CD4-positive, alpha-beta T cell (primary cell): Measurements from ENCODE around the gene UBB. TPM values are rescaled to one million over a fixed set of nuclear protein-coding genes. Genes with fewer than 3 reads are reported as not detected.

Source experiments
- ATAC-seq: fragments of 200-7000 bp; cut with Tn5 transposase; one replicate; pipeline ENCODE4 v1.10.0; 2022; ENCODE audit warnings: mild to moderate bottlenecking; ENCODE audit not compliant: poor library complexity
- CTCF ChIA-PET: fragments of 350-600 bp; sonication (Branson Sonifier 250); formaldehyde crosslinking; loops from one replicate; lab custom pipeline; 2021; ENCODE audit warnings: antibody characterized with exemption, inconsistent platforms; lab: Charles Lee
- POLR2A ChIA-PET: fragments of 350-600 bp; sonication (Branson Sonifier 250); formaldehyde crosslinking; loops from one replicate; lab custom pipeline; 2021; ENCODE audit warnings: antibody characterized with exemption, inconsistent platforms; lab: Charles Lee
- DNase-seq, 14 experiments: peaks; one replicate each; pipeline ENCODE4 v3.0.0-alpha.2; 2013 to 2020; ENCODE audit warnings: mixed read lengths in 2 of 14
- H3K27ac ChIP-seq, 2 donors: one replicate each; pipeline versions ENCODE4 v1.5.1 to v1.7.0; 2013; ENCODE audit warnings: low read length in 2 of 2, low read depth in 1 of 2, mild to moderate bottlenecking in 1 of 2
- H3K27me3 ChIP-seq, 2 experiments: 1 replicate in 1 of 2; 2 replicates in 1 of 2; pipeline versions ENCODE4 v1.6.1 to v1.7.0; 2013; ENCODE audit warnings: low read length in 2 of 2, control low read depth in 1 of 2, mild to moderate bottlenecking in 1 of 2, moderate library complexity in 1 of 2; ENCODE audit not compliant: insufficient read depth in 2 of 2, control insufficient read depth in 1 of 2
- H3K36me3 ChIP-seq: one replicate; pipeline ENCODE4 v1.6.1; 2013; ENCODE audit warnings: low read length, control low read depth; ENCODE audit not compliant: insufficient read depth
- H3K4me1 ChIP-seq: one replicate; pipeline ENCODE4 v1.6.1; 2013; ENCODE audit warnings: low read length, control low read depth; ENCODE audit not compliant: insufficient read depth
- H3K4me3 ChIP-seq: one replicate; pipeline ENCODE4 v1.5.1; 2013; ENCODE audit warnings: mild to moderate bottlenecking, low read length, moderate library complexity
- H3K9me3 ChIP-seq, 2 experiments: 1 replicate in 1 of 2; 2 replicates in 1 of 2; pipeline versions ENCODE4 v1.6.1 to v1.7.0; 2013; ENCODE audit warnings: low read length in 2 of 2, mild to moderate bottlenecking in 2 of 2, control low read depth in 1 of 2, moderate library complexity in 1 of 2; ENCODE audit not compliant: control insufficient read depth in 1 of 2, insufficient read depth in 1 of 2
- H3K27ac Mint-ChIP-seq: one replicate; pipeline ENCODE4 v1.8.0; 2020; ENCODE audit warnings: mixed read lengths
- H3K27me3 Mint-ChIP-seq: one replicate; pipeline ENCODE4 v1.8.0; 2021; ENCODE audit warnings: mixed read lengths
- H3K36me3 Mint-ChIP-seq: one replicate; pipeline ENCODE4 v1.8.0; 2021; ENCODE audit warnings: low read depth, mixed read lengths
- H3K4me1 Mint-ChIP-seq: one replicate; pipeline ENCODE4 v1.8.0; 2021; ENCODE audit warnings: low read depth, mixed read lengths
- H3K4me3 Mint-ChIP-seq: one replicate; pipeline ENCODE4 v1.8.0; 2020; ENCODE audit warnings: mild to moderate bottlenecking, mixed read lengths
- H3K9me3 Mint-ChIP-seq: one replicate; pipeline ENCODE4 v1.8.0; 2020; ENCODE audit warnings: mixed read lengths
- CTCF ChIP-seq: fragments of 200-600 bp; IDR thresholded peaks from one replicate; pipeline ENCODE4 v1.8.0; 2022; ENCODE audit warnings: antibody characterized with exemption, mild to moderate bottlenecking
- intact Hi-C, 2 experiments: fragments of 100-400 bp; cut with DNase I in 1 of 2; cut with micrococcal nuclease in 1 of 2; formaldehyde crosslinking; loops; one replicate each; pipeline versions ENCODE4 v1.15.1 to v1.9.0; 2023 to 2025; cut with DNase I, micrococcal nuclease
- total RNA-seq, 174 experiments: library from RNA in 2 of 174; stranded (reverse) in 2 of 174; gene quantifications; one replicate each; pipeline ENCODE4 v1.2.3 and lab custom pipeline; 2021 to 2026

Gene UBB
- total RNA-seq, 2 experiments from 2014 or later, result 646 to 647 TPM

- TF ChIP-seq CTCF, result no peak
- Histone ChIP-seq H3K9me3 (no peaks in the 10 kb centered on the region), H3K27ac (peak overlapping the region in 1 of 2 donors; percentile 44), H3K27me3 (no peaks in the 10 kb centered on the region), H3K36me3 (peaks cover 61% of the 10 kb centered on the region), H3K4me1 (peaks cover 64% of the 10 kb centered on the region), H3K4me3 (peak overlapping the region; percentile 14)
- H3K27ac Mint-ChIP-seq, result peak overlapping the region; percentile 85
- DNase-seq (peak in 8 of 14 experiments; percentile 15 to 67 (median 44)), ATAC-seq (no peak)
- no peaks in the 10 kb centered on the region for H3K27me3 Mint-ChIP-seq
- H3K36me3 Mint-ChIP-seq, result peaks cover 74% of the 10 kb centered on the region
- CTCF ChIA-PET, result interaction anchor here (0.8 to 1.1 kb wide), 2 partner anchors 9 to 55 kb away, joined by 4 to 6 read pairs; no protein-coding TSS in a partner anchor
- H3K4me3 Mint-ChIP-seq, result peak overlapping the region; percentile 75
- POLR2A ChIA-PET, result interaction anchor here (0.6 kb wide), 1 partner anchor 9 kb away, joined by 3 read pairs; no protein-coding TSS in a partner anchor
- peaks cover 52% of the 10 kb centered on the region for H3K4me1 Mint-ChIP-seq
- intact Hi-C loops, result loop anchor here in 1 of 2 experiments (2.0 to 10.0 kb wide), 2 partner anchors 18 to 54 kb away; no protein-coding TSS in a partner anchor
- H3K9me3 Mint-ChIP-seq, result no peaks in the 10 kb centered on the region
Observed at GRCh38 chr17:16419074-16419928, 38.4 kb downstream of the UBB start.

GRCh38 chr17:16419929-16420271 is 39.0 kb downstream of the UBB start:
- H3K4me1 Mint-ChIP-seq, result peaks cover 46% of the 10 kb centered on the region
- peaks cover 70% of the 10 kb centered on the region for H3K36me3 Mint-ChIP-seq
- CTCF ChIA-PET, result no interaction called here
- no peaks in the 10 kb centered on the region for H3K27me3 Mint-ChIP-seq
- Histone ChIP-seq H3K4me1 (peaks cover 60% of the 10 kb centered on the region), H3K9me3 (no peaks in the 10 kb centered on the region), H3K27ac (peak overlapping the region in 1 of 2 donors; percentile 44), H3K4me3 (peak overlapping the region; percentile 14), H3K27me3 (no peaks in the 10 kb centered on the region), H3K36me3 (peaks cover 64% of the 10 kb centered on the region)
- H3K4me3 Mint-ChIP-seq, result no peak overlapping the region
- no peaks in the 10 kb centered on the region for H3K9me3 Mint-ChIP-seq
- no peak for TF ChIP-seq CTCF
- intact Hi-C loops, result loop anchor here in 1 of 2 experiments (2.0 to 10.0 kb wide), 2 partner anchors 17 to 55 kb away; no protein-coding TSS in a partner anchor
- DNase-seq, result peak in 9 of 14 experiments; percentile 23 to 67 (median 50)
- POLR2A ChIA-PET, result no interaction called here
- ATAC-seq, result no peak
- H3K27ac Mint-ChIP-seq, result peak overlapping the region; percentile 85

- ATAC-seq (no peak), DNase-seq (no peak)
- no peaks in the 10 kb centered on the region for H3K27me3 ChIP-seq
- Mint-ChIP-seq H3K9me3 (no peaks in the 10 kb centered on the region), H3K27ac (no peak overlapping the region), H3K27me3 (no peaks in the 10 kb centered on the region), H3K4me3 (no peak overlapping the region), H3K36me3 (peaks cover 83% of the 10 kb centered on the region), H3K4me1 (peaks cover 26% of the 10 kb centered on the region)
- H3K9me3 ChIP-seq, result no peaks in the 10 kb centered on the region
- intact Hi-C loops, result no loop called here
- no peak overlapping the region for H3K4me3 ChIP-seq
- peaks cover 36% of the 10 kb centered on the region for H3K4me1 ChIP-seq
- CTCF ChIA-PET, result no interaction called here
- no peak for TF ChIP-seq CTCF
- POLR2A ChIA-PET, result interaction anchor here (1.3 kb wide), 1 partner anchor 41 kb away, joined by 5 read pairs; the partner anchor contains the start of gene UBB
- no peak overlapping the region for H3K27ac ChIP-seq
- H3K36me3 ChIP-seq, result peaks cover 86% of the 10 kb centered on the region
Observed at GRCh38 chr17:16422416-16422815, 41.5 kb downstream of the UBB start.
